Adrenal gland (tissue), 5 donors: Measurements from ENCODE around the gene ITPK1.

Experiments used
- POLR2A ChIP-seq, 2 donors: fragments of 450-650 bp; IDR thresholded peaks; one replicate each; pipeline ENCODE4 v1.6.1; 2017; ENCODE audit warnings: antibody characterized with exemption in 2 of 2, mild to moderate bottlenecking in 2 of 2, moderate library complexity in 1 of 2
- TF ChIP-seq, protein P1 (sequence below), 6 experiments: fragments of 450-650 bp in 4 of 6; fragments of 200-600 bp in 2 of 6; sonication (generic) in 1 of 6; IDR thresholded peaks; 1 replicate in 5 of 6; 2 replicates in 1 of 6; pipeline versions ENCODE4 v1.5.1 to v1.8.0; 2016 to 2021; ENCODE audit warnings: antibody characterized with exemption in 6 of 6, mild to moderate bottlenecking in 2 of 6, moderate library complexity in 1 of 6
- donor health status: DM: no; HTN: no; CAD: no.

- TF ChIP-seq, protein P1, sequence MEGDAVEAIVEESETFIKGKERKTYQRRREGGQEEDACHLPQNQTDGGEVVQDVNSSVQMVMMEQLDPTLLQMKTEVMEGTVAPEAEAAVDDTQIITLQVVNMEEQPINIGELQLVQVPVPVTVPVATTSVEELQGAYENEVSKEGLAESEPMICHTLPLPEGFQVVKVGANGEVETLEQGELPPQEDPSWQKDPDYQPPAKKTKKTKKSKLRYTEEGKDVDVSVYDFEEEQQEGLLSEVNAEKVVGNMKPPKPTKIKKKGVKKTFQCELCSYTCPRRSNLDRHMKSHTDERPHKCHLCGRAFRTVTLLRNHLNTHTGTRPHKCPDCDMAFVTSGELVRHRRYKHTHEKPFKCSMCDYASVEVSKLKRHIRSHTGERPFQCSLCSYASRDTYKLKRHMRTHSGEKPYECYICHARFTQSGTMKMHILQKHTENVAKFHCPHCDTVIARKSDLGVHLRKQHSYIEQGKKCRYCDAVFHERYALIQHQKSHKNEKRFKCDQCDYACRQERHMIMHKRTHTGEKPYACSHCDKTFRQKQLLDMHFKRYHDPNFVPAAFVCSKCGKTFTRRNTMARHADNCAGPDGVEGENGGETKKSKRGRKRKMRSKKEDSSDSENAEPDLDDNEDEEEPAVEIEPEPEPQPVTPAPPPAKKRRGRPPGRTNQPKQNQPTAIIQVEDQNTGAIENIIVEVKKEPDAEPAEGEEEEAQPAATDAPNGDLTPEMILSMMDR (IDR thresholded peaks at IDR 0.05), result no peak
- no peak for TF ChIP-seq POLR2A (IDR thresholded peaks at IDR 0.05)
Observed at GRCh38 chr14:93039649-93040315, 75.9 kb downstream of the ITPK1 start.
